ENCODE measurements around the gene CAMK1D.

GRCh38 chr10:12703813-12704212, 354.5 kb downstream of the CAMK1D start:
- TF ChIP-seq EZH2 (IDR thresholded peaks at IDR 0.05; ENCODE audit: borderline replicate concordance, low read depth, low read length, severe bottlenecking), result no peak
- no peak for TF ChIP-seq CTCF (IDR thresholded peaks at IDR 0.05; ENCODE audit: borderline replicate concordance, extremely low read depth, low read length, poor library complexity, severe bottlenecking)

All from DND-41 (cell line).